ENCODE data around the gene CCDC8. TPM values are rescaled to one million over a fixed set of nuclear protein-coding genes. Genes with fewer than 3 reads are reported as not detected.

The CCDC8 gene
- total RNA-seq, 4 donors from 2014 or later = 4.5 to 11.6 (median 4.9) TPM

DNA sequence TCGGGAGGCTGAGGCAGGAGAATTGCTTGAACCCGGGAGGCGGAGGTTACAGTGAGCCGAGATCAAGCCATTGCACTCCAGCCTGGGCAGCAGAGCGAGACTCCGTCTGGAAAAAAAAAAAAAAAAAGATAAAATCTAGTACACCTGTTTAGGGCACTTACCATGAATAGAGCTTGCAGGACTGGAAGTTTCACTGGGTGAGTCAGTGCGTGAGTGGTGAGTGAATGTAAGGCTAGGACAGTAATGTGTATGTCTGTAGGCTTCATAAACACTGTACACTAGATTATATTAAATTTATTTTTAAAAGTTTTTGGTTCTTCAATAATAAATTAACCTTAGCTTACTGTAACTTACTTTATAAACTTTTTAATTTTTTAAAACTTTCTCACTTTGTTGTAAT is 43.5 kb downstream of the CCDC8 start:
- Histone ChIP-seq H3K4me1 (peaks cover 20 to 39% (median 34%) of the 10 kb centered on the region in 4 donors), H3K27ac (replicated peaks in 1 of 4) (no peak overlapping the region), H3K27me3 (no peaks in the 10 kb centered on the region), H3K9me3 (no peaks in the 10 kb centered on the region), H3K4me3 (no peak overlapping the region), H3K36me3 (peaks cover 5 to 49% (median 23%) of the 10 kb centered on the region in 4 donors)
- intact Hi-C loops (cut with DNase I) = no loop called here
- TF ChIP-seq, protein P1, sequence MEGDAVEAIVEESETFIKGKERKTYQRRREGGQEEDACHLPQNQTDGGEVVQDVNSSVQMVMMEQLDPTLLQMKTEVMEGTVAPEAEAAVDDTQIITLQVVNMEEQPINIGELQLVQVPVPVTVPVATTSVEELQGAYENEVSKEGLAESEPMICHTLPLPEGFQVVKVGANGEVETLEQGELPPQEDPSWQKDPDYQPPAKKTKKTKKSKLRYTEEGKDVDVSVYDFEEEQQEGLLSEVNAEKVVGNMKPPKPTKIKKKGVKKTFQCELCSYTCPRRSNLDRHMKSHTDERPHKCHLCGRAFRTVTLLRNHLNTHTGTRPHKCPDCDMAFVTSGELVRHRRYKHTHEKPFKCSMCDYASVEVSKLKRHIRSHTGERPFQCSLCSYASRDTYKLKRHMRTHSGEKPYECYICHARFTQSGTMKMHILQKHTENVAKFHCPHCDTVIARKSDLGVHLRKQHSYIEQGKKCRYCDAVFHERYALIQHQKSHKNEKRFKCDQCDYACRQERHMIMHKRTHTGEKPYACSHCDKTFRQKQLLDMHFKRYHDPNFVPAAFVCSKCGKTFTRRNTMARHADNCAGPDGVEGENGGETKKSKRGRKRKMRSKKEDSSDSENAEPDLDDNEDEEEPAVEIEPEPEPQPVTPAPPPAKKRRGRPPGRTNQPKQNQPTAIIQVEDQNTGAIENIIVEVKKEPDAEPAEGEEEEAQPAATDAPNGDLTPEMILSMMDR (IDR thresholded peaks at IDR 0.05) = no peak
- TF ChIP-seq POLR2AphosphoS5 (IDR thresholded peaks at IDR 0.05) (no peak), POLR2A (IDR thresholded peaks at IDR 0.05; ENCODE audit: low read depth) (no peak), EP300 (IDR thresholded peaks at IDR 0.05) (no peak)
- 92% methylated on average over 7 of the region's 7 CpGs for WGBS
- DNase-seq (ENCODE audit: extremely low spot score) = no peak

DNA sequence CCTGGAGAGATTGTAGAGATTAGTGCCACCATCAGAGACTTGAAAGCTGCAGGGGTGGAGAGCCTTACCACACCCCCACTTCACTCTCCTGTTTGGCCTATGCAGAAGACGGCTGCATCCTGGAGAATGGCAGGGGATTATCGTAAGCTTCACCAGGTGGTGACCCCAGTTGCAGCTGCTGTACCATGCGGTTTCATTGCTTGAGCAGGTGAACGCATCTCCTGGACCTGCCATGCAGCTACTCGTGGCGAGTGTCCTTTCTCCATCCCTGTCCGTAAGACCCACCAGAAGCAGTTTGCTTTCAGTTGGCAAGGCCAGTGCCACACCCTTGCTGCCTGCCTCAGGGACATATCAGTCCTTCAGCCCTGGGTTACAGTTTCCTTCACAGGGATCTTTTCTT is 45.2 kb downstream of the CCDC8 start:
- Histone ChIP-seq H3K36me3 (peaks cover 5 to 63% (median 34%) of the 10 kb centered on the region in 4 donors), H3K27ac (replicated peaks in 1 of 4) (no peak overlapping the region), H3K4me1 (peaks cover 6 to 22% (median 18%) of the 10 kb centered on the region in 4 donors), H3K4me3 (no peak overlapping the region), H3K9me3 (no peaks in the 10 kb centered on the region), H3K27me3 (no peaks in the 10 kb centered on the region)
- intact Hi-C loops (cut with DNase I) = no loop called here
- 85% methylated on average over 7 of the region's 7 CpGs for WGBS
- no peak for DNase-seq (ENCODE audit: extremely low spot score)
- TF ChIP-seq, protein P1 (IDR thresholded peaks at IDR 0.05) = no peak
- TF ChIP-seq POLR2A (IDR thresholded peaks at IDR 0.05; ENCODE audit: low read depth) (no peak), POLR2AphosphoS5 (IDR thresholded peaks at IDR 0.05) (no peak), EP300 (IDR thresholded peaks at IDR 0.05) (no peak)

DNA sequence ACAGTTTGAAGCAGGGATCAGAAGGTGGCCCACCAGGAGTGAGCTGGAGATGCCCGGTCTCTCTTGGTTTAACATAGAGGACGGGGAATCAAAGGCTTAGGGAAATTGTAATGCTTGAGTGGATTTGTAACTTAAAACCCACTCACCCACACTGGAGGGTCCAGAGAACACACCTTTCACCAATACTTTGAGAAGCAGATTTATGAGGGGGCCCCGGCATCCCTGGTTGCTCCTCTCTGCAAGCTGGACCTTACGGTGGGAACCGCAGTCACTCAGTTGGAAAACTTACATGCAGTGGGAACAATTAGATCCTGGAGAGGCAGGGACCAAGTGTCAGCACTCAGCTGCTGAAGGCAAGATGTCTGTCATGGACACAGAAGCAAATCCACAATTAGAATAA is 45.9 kb downstream of the CCDC8 start:
- Histone ChIP-seq H3K4me1 (peaks cover 0 to 15% (median 11%) of the 10 kb centered on the region in 4 donors), H3K4me3 (no peak overlapping the region), H3K9me3 (no peaks in the 10 kb centered on the region), H3K27me3 (no peaks in the 10 kb centered on the region), H3K27ac (replicated peaks in 1 of 4) (no peak overlapping the region), H3K36me3 (peaks cover 5 to 63% (median 34%) of the 10 kb centered on the region in 4 donors)
- TF ChIP-seq POLR2A (IDR thresholded peaks at IDR 0.05; ENCODE audit: low read depth) (no peak), POLR2AphosphoS5 (IDR thresholded peaks at IDR 0.05) (no peak), EP300 (IDR thresholded peaks at IDR 0.05) (no peak)
- TF ChIP-seq, protein P1 (IDR thresholded peaks at IDR 0.05) = no peak
- WGBS = 96% methylated on average over 5 of the region's 5 CpGs
- intact Hi-C loops (cut with DNase I) = no loop called here
- DNase-seq (ENCODE audit: extremely low spot score) = no peak

DNA sequence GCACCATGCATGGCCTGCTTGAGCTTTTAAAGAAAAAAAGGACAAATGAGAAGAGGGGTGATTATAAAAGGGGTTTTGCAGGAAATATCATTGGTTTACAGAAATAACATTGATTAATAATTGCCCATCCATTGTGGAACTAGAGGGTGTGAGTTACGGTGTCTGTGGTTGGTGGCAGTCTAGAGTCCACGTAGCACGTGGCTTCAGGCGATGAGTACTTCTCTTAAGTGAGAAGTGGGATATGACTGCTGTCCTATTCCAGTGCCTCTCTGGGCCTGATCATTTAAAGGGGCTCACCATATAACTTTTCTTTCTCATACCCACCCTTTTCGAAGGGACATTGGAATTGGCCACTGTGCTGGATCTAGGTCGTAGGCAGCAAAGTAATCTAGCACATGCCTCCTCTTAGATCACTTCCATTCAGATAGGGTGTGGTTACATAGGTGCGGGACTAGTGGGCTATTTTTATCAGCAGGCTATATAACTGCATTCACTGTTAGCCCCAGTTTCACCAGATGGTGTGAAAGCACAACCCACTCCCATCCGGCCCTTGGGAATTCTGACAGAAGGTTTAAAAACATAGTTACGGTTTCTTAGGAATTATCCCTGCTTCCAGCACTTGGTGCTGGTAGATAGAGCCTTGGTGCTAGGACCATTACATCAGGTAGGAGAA is 46.6 kb downstream of the CCDC8 start:
- intact Hi-C loops (cut with DNase I) = no loop called here
- TF ChIP-seq, protein P1 (IDR thresholded peaks at IDR 0.05) = no peak
- TF ChIP-seq POLR2A (IDR thresholded peaks at IDR 0.05; ENCODE audit: low read depth) (no peak), POLR2AphosphoS5 (IDR thresholded peaks at IDR 0.05) (no peak), EP300 (IDR thresholded peaks at IDR 0.05) (no peak)
- 87% methylated on average over 9 of the region's 9 CpGs for WGBS
- Histone ChIP-seq H3K4me1 (peaks cover 0 to 8% (median 7%) of the 10 kb centered on the region in 4 donors), H3K27ac (replicated peaks in 1 of 4) (no peak overlapping the region), H3K9me3 (no peaks in the 10 kb centered on the region), H3K4me3 (no peak overlapping the region), H3K27me3 (no peaks in the 10 kb centered on the region), H3K36me3 (peaks cover 5 to 63% (median 34%) of the 10 kb centered on the region in 4 donors)
- no peak for DNase-seq (ENCODE audit: extremely low spot score)
